ENCODE results near the gene KRTAP5-6. TPM values are rescaled to one million over a fixed set of nuclear protein-coding genes. Genes with fewer than 3 reads are reported as not detected.

The KRTAP5-6 gene
- total RNA-seq, 2 experiments from 2014 or later, result not detected

- Mint-ChIP-seq H3K9me3 (peaks cover 10% of the 10 kb centered on the region), H3K36me3 (peaks cover 3% of the 10 kb centered on the region), H3K27me3 (no peaks in the 10 kb centered on the region), H3K27ac (no peak overlapping the region), H3K4me1 (no peaks in the 10 kb centered on the region), H3K4me3 (no peak overlapping the region)
- DNase-seq, result no peak
Measured at GRCh38 chr11:1739576-1739975, 42.6 kb downstream of the KRTAP5-6 start.

GRCh38 chr11:1740786-1741530, 44.0 kb downstream of the KRTAP5-6 start:
- H3K4me1 Mint-ChIP-seq, result no peaks in the 10 kb centered on the region
- no peak overlapping the region for H3K4me3 Mint-ChIP-seq
- peaks cover 10% of the 10 kb centered on the region for H3K9me3 Mint-ChIP-seq
- H3K27me3 Mint-ChIP-seq, result no peaks in the 10 kb centered on the region
- H3K36me3 Mint-ChIP-seq, result peaks cover 3% of the 10 kb centered on the region
- no peak for DNase-seq
- H3K27ac Mint-ChIP-seq, result no peak overlapping the region

- no peak overlapping the region for H3K4me3 Mint-ChIP-seq
- peaks cover 2% of the 10 kb centered on the region for H3K9me3 Mint-ChIP-seq
Measured at GRCh38 chr11:1741741-1742140, 44.7 kb downstream of the KRTAP5-6 start.

GRCh38 chr11:1742371-1742770, 45.4 kb downstream of the KRTAP5-6 start:
- no peak overlapping the region for H3K4me3 Mint-ChIP-seq
- H3K4me1 Mint-ChIP-seq, result no peaks in the 10 kb centered on the region
- DNase-seq, result no peak
- no peak overlapping the region for H3K27ac Mint-ChIP-seq
- H3K36me3 Mint-ChIP-seq, result no peaks in the 10 kb centered on the region
- H3K9me3 Mint-ChIP-seq, result peaks cover 1% of the 10 kb centered on the region
- no peaks in the 10 kb centered on the region for H3K27me3 Mint-ChIP-seq

More at GRCh38 chr11:1741741-1742140, 44.7 kb downstream of the KRTAP5-6 start:
- no peaks in the 10 kb centered on the region for H3K36me3 Mint-ChIP-seq
- no peak for DNase-seq
- no peak overlapping the region for H3K27ac Mint-ChIP-seq
- no peaks in the 10 kb centered on the region for H3K27me3 Mint-ChIP-seq
- H3K4me1 Mint-ChIP-seq, result no peaks in the 10 kb centered on the region

GRCh38 chr11:1742869-1743584, 46.0 kb downstream of the KRTAP5-6 start:
- Mint-ChIP-seq H3K9me3 (no peaks in the 10 kb centered on the region), H3K4me1 (no peaks in the 10 kb centered on the region), H3K4me3 (no peak overlapping the region), H3K27me3 (peaks cover 3% of the 10 kb centered on the region), H3K27ac (no peak overlapping the region), H3K36me3 (no peaks in the 10 kb centered on the region)
- no peak for DNase-seq

GRCh38 chr11:1743585-1744136, 46.7 kb downstream of the KRTAP5-6 start:
- no peaks in the 10 kb centered on the region for H3K36me3 Mint-ChIP-seq
- no peak overlapping the region for H3K27ac Mint-ChIP-seq
- no peak overlapping the region for H3K4me3 Mint-ChIP-seq
- H3K4me1 Mint-ChIP-seq, result no peaks in the 10 kb centered on the region
- no peaks in the 10 kb centered on the region for H3K9me3 Mint-ChIP-seq
- DNase-seq, result no peak
- H3K27me3 Mint-ChIP-seq, result peaks cover 9% of the 10 kb centered on the region

GRCh38 chr11:1744137-1744886, 47.3 kb downstream of the KRTAP5-6 start:
- H3K36me3 Mint-ChIP-seq, result no peaks in the 10 kb centered on the region
- no peaks in the 10 kb centered on the region for H3K9me3 Mint-ChIP-seq
- peaks cover under 1% of the 10 kb centered on the region for H3K4me1 Mint-ChIP-seq
- H3K27ac Mint-ChIP-seq, result no peak overlapping the region
- no peak overlapping the region for H3K4me3 Mint-ChIP-seq
- DNase-seq, result no peak
- H3K27me3 Mint-ChIP-seq, result peaks cover 11% of the 10 kb centered on the region

GRCh38 chr11:1744891-1745700, 48.1 kb downstream of the KRTAP5-6 start:
- Mint-ChIP-seq H3K9me3 (no peaks in the 10 kb centered on the region), H3K36me3 (no peaks in the 10 kb centered on the region), H3K27me3 (peaks cover 19% of the 10 kb centered on the region), H3K4me1 (peaks cover 8% of the 10 kb centered on the region), H3K27ac (no peak overlapping the region), H3K4me3 (no peak overlapping the region)
- no peak for DNase-seq

- H3K9me3 Mint-ChIP-seq, result no peaks in the 10 kb centered on the region
- no peak overlapping the region for H3K27ac Mint-ChIP-seq
- no peaks in the 10 kb centered on the region for H3K36me3 Mint-ChIP-seq
- H3K4me1 Mint-ChIP-seq, result peaks cover 13% of the 10 kb centered on the region
- no peak overlapping the region for H3K4me3 Mint-ChIP-seq
- DNase-seq, result no peak
- H3K27me3 Mint-ChIP-seq, result peaks cover 25% of the 10 kb centered on the region
Measured at GRCh38 chr11:1745701-1746320, 48.8 kb downstream of the KRTAP5-6 start.

- Mint-ChIP-seq H3K36me3 (no peaks in the 10 kb centered on the region), H3K27me3 (peaks cover 25% of the 10 kb centered on the region), H3K4me3 (no peak overlapping the region), H3K27ac (no peak overlapping the region), H3K4me1 (peaks cover 13% of the 10 kb centered on the region), H3K9me3 (no peaks in the 10 kb centered on the region)
- DNase-seq, result no peak
Measured at GRCh38 chr11:1746511-1746931, 49.5 kb downstream of the KRTAP5-6 start.

GRCh38 chr11:1746956-1747752, 50.2 kb downstream of the KRTAP5-6 start:
- Mint-ChIP-seq H3K4me3 (no peak overlapping the region), H3K9me3 (no peaks in the 10 kb centered on the region), H3K27ac (no peak overlapping the region), H3K36me3 (no peaks in the 10 kb centered on the region), H3K4me1 (peaks cover 17% of the 10 kb centered on the region), H3K27me3 (peaks cover 25% of the 10 kb centered on the region)
- no peak for DNase-seq

Measured in activated naive CD8-positive, alpha-beta T cell treated with anti-CD3 and anti-CD28 coated beads for 36 hours (primary cell).